Right cardiac atrium (tissue), 5 donors: Measurements from ENCODE around the gene ZFYVE28. TPM values are rescaled to one million over a fixed set of nuclear protein-coding genes. Genes with fewer than 3 reads are reported as not detected.

Experiments used
- ATAC-seq, 2 donors: fragments of 200-7000 bp; cut with Tn5 transposase; one replicate each; pipeline versions ENCODE4 v1.8.0 to v1.9.1; 2020; ENCODE audit warnings: moderate library complexity in 2 of 2, mild to moderate bottlenecking in 1 of 2
- DNase-seq, 3 donors: peaks; one replicate each; pipeline ENCODE4 v3.0.0-alpha.2; 2020
- H3K27ac ChIP-seq: one replicate; pipeline ENCODE4 v1.5.1; 2013; ENCODE audit warnings: mild to moderate bottlenecking, low read length, control low read depth, moderate library complexity
- H3K27me3 ChIP-seq: one replicate; pipeline ENCODE4 v1.6.1; 2013; ENCODE audit not compliant: control insufficient read depth, insufficient read depth
- H3K4me1 ChIP-seq: one replicate; pipeline ENCODE4 v1.6.1; 2013; ENCODE audit warnings: low read length; ENCODE audit not compliant: control insufficient read depth, insufficient read depth
- H3K4me3 ChIP-seq: one replicate; pipeline ENCODE4 v1.5.1; 2013; ENCODE audit warnings: low read length, control low read depth
- H3K9me3 ChIP-seq: one replicate; pipeline ENCODE4 v1.6.1; 2013; ENCODE audit warnings: low read length; ENCODE audit not compliant: control insufficient read depth
- WGBS: extraction: QIAGEN DNeasy Blood & Tissue Kit; methylation state at CpG from one replicate; pipeline ENCODE4 v1.1.7; 2013; 5-methylcytosine and 5-hydroxymethylcytosine counted together
- intact Hi-C, 4 donors: fragments of 100-400 bp; cut with DNase I; formaldehyde crosslinking; loops; one replicate each; pipeline versions ENCODE4 v1.11.0 to v1.14.0; 2022 to 2023
- polyA plus RNA-seq: library from polyadenylated mRNA; stranded (reverse); fragments of 200-250 nt; gene quantifications from one replicate; pipeline ENCODE4 v1.2.3, GENCODE V29; 2013
- total RNA-seq, 4 donors: library from RNA; stranded (reverse); fragmentation: NEBNext Ultra II Directional; extraction: Animal tissue kit (Norgen Biotek cat#: 25700); gene quantifications; one replicate each; pipeline ENCODE4 v1.2.1, GENCODE V29; 2021
- donor health status: healthy with polysubstance abuse.
- donor health status: DM: no; HTN: yes; CAD: no.
- donor health status: DM: no; HTN: no; CAD: no.
- donor health status: DM: no; HTN: yes; CAD: no; lungs with severe emphysema.
- donor health status: DM: yes; HTN: yes; CAD: no.

ZFYVE28 gene
- total and polyA plus RNA-seq, 5 donors = 3.5 to 5.9 (median 5.1) TPM

DNA sequence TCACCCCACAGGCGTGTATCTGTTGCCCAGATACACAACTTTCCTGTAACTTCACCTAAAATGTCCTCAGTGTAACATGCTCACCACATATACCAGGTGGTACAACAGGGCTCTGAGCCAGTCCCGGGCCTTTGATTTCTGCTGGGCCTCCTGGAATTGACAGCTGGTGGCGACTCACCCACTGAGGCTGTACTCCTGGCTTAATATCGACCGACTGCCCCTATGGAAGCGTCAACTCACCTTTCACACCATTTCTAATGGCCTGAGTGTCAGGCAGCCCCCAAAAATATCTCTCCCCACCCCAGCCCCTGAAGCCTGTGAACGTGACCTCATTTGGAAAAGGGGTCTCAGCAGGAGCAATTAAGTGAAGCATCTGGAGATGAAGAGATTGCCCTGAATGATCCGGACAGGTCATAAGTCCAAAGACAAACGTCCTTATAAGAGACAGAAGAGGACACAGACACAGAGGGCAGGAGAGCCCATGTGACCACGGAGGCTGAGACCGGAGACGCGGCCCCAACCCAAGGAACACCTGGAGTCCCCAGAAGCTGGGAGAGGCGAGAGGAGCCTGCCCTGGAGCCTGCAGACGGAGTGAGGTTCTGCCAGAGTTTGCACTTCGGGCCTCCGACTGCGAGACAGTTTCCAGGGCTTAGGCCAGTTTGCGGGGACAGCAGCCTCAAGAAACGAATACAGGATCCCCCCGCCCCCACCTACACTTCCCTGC lies 144.0 kb downstream of the ZFYVE28 start:
- intact Hi-C loops = no loop called here
- Histone ChIP-seq H3K27ac (no peak overlapping the region), H3K4me1 (no peaks in the 10 kb centered on the region), H3K9me3 (no peaks in the 10 kb centered on the region), H3K4me3 (no peak overlapping the region), H3K27me3 (no peaks in the 10 kb centered on the region)
- DNase-seq (peak in 1 of 3 donors; percentile 28), ATAC-seq (no peak)
- 89% methylated on average over 21 of the region's 21 CpGs for WGBS

GRCh38 chr4:2273657-2274319 lies 144.7 kb downstream of the ZFYVE28 start:
- DNase-seq (peak in 2 of 3 donors; percentile 10 to 32), ATAC-seq (no peak)
- Histone ChIP-seq H3K4me3 (no peak overlapping the region), H3K27me3 (no peaks in the 10 kb centered on the region), H3K4me1 (no peaks in the 10 kb centered on the region), H3K9me3 (no peaks in the 10 kb centered on the region), H3K27ac (no peak overlapping the region)
- intact Hi-C loops = no loop called here
- WGBS = 80% methylated on average over 24 of the region's 24 CpGs

- Histone ChIP-seq H3K4me3 (no peak overlapping the region), H3K4me1 (no peaks in the 10 kb centered on the region), H3K27ac (no peak overlapping the region), H3K27me3 (no peaks in the 10 kb centered on the region), H3K9me3 (no peaks in the 10 kb centered on the region)
- intact Hi-C loops = no loop called here
- WGBS = 70% methylated on average over 15 of the region's 15 CpGs
- no peak for ATAC-seq
- peak in 1 of 3 donors; percentile 39 for DNase-seq
Observed at GRCh38 chr4:2273221-2273620, 145.2 kb downstream of the ZFYVE28 start.

GRCh38 chr4:2272828-2273120 lies 145.7 kb downstream of the ZFYVE28 start:
- ATAC-seq = no peak
- Histone ChIP-seq H3K4me1 (no peaks in the 10 kb centered on the region), H3K9me3 (no peaks in the 10 kb centered on the region), H3K4me3 (no peak overlapping the region), H3K27me3 (no peaks in the 10 kb centered on the region), H3K27ac (no peak overlapping the region)
- intact Hi-C loops = no loop called here
- WGBS = 80% methylated on average over 6 of the region's 6 CpGs
- peak in 1 of 3 donors; percentile 8 for DNase-seq

- intact Hi-C loops = no loop called here
- Histone ChIP-seq H3K27me3 (no peaks in the 10 kb centered on the region), H3K4me1 (no peaks in the 10 kb centered on the region), H3K27ac (no peak overlapping the region), H3K9me3 (no peaks in the 10 kb centered on the region), H3K4me3 (no peak overlapping the region)
- WGBS = 91% methylated on average over 25 of the region's 25 CpGs
- DNase-seq (peak in 2 of 3 donors; percentile 6 to 42), ATAC-seq (no peak)
Observed at GRCh38 chr4:2272026-2272827, 146.2 kb downstream of the ZFYVE28 start.

- ATAC-seq (no peak), DNase-seq (peak in 2 of 3 donors; percentile 12 to 56)
- Histone ChIP-seq H3K9me3 (no peaks in the 10 kb centered on the region), H3K27me3 (no peaks in the 10 kb centered on the region), H3K27ac (no peak overlapping the region), H3K4me3 (no peak overlapping the region), H3K4me1 (no peaks in the 10 kb centered on the region)
- 81% methylated on average over 27 of the region's 27 CpGs for WGBS
- intact Hi-C loops = no loop called here
Observed at GRCh38 chr4:2271279-2272025, 147.0 kb downstream of the ZFYVE28 start.

DNA sequence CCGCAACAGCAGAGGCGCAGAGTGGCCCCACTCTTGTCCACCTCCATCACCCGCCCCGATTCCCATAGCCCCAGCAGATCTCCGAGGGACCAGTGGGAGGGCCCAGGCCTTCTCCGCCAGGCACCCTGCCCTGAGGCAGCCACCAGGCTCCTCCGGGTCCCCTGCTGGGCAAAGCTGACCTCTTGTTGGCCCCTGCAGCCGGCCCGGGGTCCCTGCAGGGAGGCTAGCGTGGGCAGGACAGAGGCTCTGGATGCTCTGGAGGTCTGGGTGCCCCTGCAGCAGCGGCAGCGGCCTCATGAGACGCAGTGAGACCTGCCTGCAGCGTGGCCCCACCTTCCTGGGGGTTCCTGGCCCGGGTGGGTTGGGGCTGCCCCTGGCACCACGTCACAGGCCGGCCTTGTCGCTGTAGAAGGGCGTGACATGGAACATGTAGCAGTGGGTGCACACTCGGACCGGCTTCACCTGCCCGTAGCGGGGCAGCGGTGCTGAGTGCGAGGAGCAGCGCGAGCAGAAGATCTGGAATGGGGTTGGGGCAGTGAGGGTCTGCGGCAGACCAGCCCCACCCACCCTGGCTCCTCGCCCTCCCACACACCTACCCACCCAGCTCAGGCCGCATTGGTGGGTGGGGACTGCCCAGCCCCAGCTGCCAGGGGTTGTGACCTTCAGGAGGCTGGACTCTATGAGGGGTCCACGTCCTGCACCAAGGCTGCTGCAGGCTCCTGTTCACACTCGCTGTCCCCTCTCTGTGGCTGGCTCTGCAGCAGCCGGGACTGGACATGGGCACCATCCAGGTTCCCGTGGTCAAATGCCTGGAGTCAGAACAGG lies 147.9 kb downstream of the ZFYVE28 start:
- WGBS = 91% methylated on average over 34 of the region's 34 CpGs
- intact Hi-C loops = no loop called here
- no peak overlapping the region for H3K4me3 ChIP-seq

DNA sequence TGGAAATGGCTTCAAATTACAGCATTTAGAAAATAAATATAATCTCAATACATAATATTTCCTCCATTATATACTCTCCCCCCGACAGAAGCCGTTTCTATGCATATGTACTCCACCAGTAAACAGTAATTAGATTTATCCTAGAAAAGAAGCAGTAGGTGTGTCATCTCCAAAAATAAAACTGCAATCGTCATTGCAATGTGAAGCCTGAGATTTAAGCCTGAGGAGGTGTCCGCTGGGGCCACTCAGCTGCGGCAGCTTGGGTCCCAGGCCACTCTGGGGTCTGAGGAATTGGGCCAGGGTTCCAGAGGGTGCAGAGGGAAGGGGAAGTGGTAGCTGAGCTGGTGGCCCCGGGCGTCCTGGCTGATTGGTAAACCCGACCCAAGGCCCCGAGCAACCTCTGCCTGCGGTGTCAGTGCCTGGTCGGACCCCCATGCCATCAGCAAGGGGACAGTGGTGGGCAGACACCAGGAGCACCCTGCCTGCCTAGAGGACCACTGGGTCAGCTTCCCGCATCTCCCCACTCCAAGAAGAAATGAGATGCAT lies 148.8 kb downstream of the ZFYVE28 start:
- 79% methylated on average over 12 of the region's 12 CpGs for WGBS
- intact Hi-C loops = no loop called here
- peaks cover 2% of the 10 kb centered on the region for H3K4me1 ChIP-seq
- no peaks in the 10 kb centered on the region for H3K9me3 ChIP-seq
- no peak overlapping the region for H3K4me3 ChIP-seq
- ATAC-seq (no peak), DNase-seq (peak in 2 of 3 donors; percentile 4 to 43)
- H3K27me3 ChIP-seq = no peaks in the 10 kb centered on the region
- no peak overlapping the region for H3K27ac ChIP-seq

More for the DNA sequence above, 147.9 kb downstream of the ZFYVE28 start:
- H3K9me3 ChIP-seq = no peaks in the 10 kb centered on the region
- DNase-seq = peak in 2 of 3 donors; percentile 9 to 55
- H3K27ac ChIP-seq = no peak overlapping the region
- H3K27me3 ChIP-seq = no peaks in the 10 kb centered on the region
- H3K4me1 ChIP-seq = peaks cover 2% of the 10 kb centered on the region
- ATAC-seq = no peak

GRCh38 chr4:2269206-2269531 lies 149.3 kb downstream of the ZFYVE28 start:
- peak in 2 of 3 donors; percentile 17 to 58 for DNase-seq
- ATAC-seq = no peak
- Histone ChIP-seq H3K27ac (no peak overlapping the region), H3K9me3 (no peaks in the 10 kb centered on the region), H3K4me3 (no peak overlapping the region), H3K4me1 (peaks cover 2% of the 10 kb centered on the region), H3K27me3 (no peaks in the 10 kb centered on the region)
- intact Hi-C loops = no loop called here
- 68% methylated on average over 6 of the region's 6 CpGs for WGBS
